ENCODE data around the gene SYT1. TPM values are rescaled to one million over a fixed set of nuclear protein-coding genes. Genes with fewer than 3 reads are reported as not detected.

Gene SYT1
- total RNA-seq, 2 donors from 2014 or later = 1.0 to 22.7 TPM

DNA sequence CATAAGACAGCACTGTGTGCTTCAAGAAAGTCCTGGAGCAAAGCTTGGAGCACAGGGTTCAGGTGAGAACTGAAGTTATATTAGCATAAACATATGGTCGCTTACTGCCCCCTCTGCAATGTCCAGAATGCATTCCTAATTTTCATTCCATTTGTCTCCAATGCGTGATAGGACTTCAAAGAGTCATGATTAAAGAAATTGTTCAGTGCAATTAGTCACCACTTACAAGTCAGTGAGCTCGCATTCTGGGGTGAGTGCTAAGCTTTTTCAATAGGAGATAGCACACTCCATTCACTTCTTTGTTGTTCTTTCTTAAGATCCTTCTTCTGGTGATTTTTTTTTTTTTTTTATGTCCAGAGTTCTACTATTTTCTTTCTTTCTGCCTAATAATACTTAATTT lies 398.4 kb downstream of the SYT1 start:
- Histone ChIP-seq H3K9me3 (no peaks in the 10 kb centered on the region), H3K4me3 (no peak overlapping the region), H3K27ac (no peak overlapping the region), H3K4me1 (no peaks in the 10 kb centered on the region), H3K27me3 (no peaks in the 10 kb centered on the region), H3K36me3 (replicated peaks in 1 of 2; ENCODE audit: insufficient read depth in 1 of 2, low read depth in 2 of 2) (no peaks in the 10 kb centered on the region)
- intact Hi-C loops (cut with DNase I) = no loop called here
- DNase-seq = no peak
- ATAC-seq = no peak
- TF ChIP-seq, protein P1, sequence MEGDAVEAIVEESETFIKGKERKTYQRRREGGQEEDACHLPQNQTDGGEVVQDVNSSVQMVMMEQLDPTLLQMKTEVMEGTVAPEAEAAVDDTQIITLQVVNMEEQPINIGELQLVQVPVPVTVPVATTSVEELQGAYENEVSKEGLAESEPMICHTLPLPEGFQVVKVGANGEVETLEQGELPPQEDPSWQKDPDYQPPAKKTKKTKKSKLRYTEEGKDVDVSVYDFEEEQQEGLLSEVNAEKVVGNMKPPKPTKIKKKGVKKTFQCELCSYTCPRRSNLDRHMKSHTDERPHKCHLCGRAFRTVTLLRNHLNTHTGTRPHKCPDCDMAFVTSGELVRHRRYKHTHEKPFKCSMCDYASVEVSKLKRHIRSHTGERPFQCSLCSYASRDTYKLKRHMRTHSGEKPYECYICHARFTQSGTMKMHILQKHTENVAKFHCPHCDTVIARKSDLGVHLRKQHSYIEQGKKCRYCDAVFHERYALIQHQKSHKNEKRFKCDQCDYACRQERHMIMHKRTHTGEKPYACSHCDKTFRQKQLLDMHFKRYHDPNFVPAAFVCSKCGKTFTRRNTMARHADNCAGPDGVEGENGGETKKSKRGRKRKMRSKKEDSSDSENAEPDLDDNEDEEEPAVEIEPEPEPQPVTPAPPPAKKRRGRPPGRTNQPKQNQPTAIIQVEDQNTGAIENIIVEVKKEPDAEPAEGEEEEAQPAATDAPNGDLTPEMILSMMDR (IDR thresholded peaks at IDR 0.05) = no peak
- no peak for TF ChIP-seq POLR2A (IDR thresholded peaks at IDR 0.05)
- WGBS, 2 donors = 22 to 26% methylated on average over 3 of the region's 3 CpGs

DNA sequence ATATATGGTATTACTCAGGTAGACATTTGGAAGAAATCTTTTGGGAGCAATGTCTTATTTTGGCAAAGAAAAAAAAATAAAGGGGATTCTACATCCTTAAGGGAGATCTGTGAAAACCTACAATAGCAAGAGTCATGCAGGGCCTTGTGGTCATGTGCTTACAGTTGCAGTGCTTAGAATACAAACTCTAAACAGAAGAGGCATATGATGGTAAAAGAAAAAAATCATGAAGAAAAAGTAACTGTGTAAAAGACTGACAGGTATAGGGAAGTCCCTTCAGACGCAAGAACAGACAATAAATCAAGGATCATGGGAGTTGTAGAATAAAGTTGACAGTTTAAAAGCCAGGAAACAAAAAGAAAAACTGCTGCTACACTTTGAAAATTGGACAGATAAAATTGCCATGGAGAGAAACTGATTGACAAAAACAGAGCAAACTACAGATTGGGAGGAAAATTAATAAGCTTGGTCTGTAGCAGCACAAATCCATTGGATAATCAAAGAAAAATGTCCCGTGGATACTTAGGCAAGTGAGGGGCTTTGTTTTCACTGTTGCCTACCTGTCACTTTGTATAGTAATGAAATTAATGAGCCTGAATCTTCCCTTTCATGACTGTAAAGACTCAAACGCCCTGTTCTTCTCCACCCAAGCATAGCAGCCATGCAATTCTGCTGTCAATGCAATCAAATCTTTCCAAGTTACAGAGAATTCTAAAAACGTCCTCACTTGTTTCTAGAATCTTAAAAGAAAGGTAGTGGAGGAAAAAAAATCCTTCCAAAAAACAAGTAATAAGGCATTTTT lies 402.0 kb downstream of the SYT1 start:
- WGBS, 2 donors = 23 to 31% methylated on average over 4 of the region's 4 CpGs
- Histone ChIP-seq H3K4me3 (no peak overlapping the region), H3K36me3 (replicated peaks in 1 of 2; ENCODE audit: insufficient read depth in 1 of 2, low read depth in 2 of 2) (no peaks in the 10 kb centered on the region), H3K9me3 (no peaks in the 10 kb centered on the region), H3K4me1 (no peaks in the 10 kb centered on the region), H3K27me3 (no peaks in the 10 kb centered on the region), H3K27ac (no peak overlapping the region)
- ATAC-seq = no peak
- TF ChIP-seq, protein P1 (IDR thresholded peaks at IDR 0.05) = no peak
- TF ChIP-seq POLR2A (IDR thresholded peaks at IDR 0.05) = no peak
- intact Hi-C loops (cut with DNase I) = no loop called here
- no peak for DNase-seq

DNA sequence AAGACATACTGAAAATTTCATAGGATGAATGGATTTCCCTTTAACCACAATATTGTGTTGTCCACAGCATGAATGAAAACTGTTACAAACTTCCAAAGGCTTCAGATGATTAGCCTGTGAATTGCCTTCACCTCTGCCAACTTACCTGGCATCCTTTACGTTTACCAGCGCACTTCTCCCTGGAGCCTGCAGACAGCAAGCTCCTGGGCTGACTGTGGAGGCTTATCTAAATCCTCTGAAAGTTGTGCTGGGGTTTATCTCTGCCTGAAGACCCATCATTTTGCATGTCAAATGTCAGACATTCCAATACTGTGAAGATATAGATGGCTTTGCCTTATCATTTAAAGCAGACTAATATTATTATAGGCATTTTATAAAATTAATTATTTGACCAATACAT lies 403.0 kb downstream of the SYT1 start:
- no peaks in the 10 kb centered on the region for H3K4me1 ChIP-seq
- TF ChIP-seq POLR2A (IDR thresholded peaks at IDR 0.05) = no peak
- TF ChIP-seq, protein P1 (IDR thresholded peaks at IDR 0.05) = no peak
- WGBS, 2 donors = 33 to 40% methylated on average over 2 of the region's 2 CpGs
- H3K27me3 ChIP-seq = no peaks in the 10 kb centered on the region
- no peak for DNase-seq
- H3K4me3 ChIP-seq = no peak overlapping the region
- no peaks in the 10 kb centered on the region for H3K36me3 ChIP-seq (replicated peaks in 1 of 2; ENCODE audit: insufficient read depth in 1 of 2, low read depth in 2 of 2)
- no peak overlapping the region for H3K27ac ChIP-seq
- intact Hi-C loops (cut with DNase I) = no loop called here
- H3K9me3 ChIP-seq = no peaks in the 10 kb centered on the region
- ATAC-seq = no peak

DNA sequence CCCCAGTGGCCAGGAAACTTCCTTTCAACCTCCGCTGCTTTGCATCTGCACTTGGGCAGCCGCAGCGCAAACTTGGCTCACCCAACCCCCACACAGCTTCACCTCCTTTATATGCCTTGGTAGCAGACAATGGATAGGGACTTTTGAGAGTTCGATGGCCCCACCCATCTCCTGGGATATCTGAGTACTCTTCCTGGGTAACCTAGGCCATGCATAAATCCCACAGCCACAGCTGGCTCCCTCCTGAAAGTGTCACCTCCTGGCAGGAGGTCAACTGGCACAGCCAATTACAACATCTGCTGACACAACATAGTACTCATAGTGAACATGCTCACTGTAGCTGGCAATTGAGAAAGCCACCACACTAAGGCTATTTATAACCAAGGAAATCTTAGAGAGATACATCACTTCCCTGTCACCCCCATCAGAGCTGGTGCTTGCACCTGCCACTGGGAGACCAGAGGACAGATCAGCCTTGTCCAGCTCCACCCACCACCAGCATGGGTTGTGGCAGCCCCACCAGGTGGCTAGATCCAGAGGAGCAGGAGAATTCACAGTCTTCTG lies 410.0 kb downstream of the SYT1 start:
- intact Hi-C loops (cut with DNase I) = no loop called here
- Histone ChIP-seq H3K36me3 (replicated peaks in 1 of 2; ENCODE audit: insufficient read depth in 1 of 2, low read depth in 2 of 2) (no peaks in the 10 kb centered on the region), H3K4me1 (no peaks in the 10 kb centered on the region), H3K4me3 (no peak overlapping the region), H3K27me3 (no peaks in the 10 kb centered on the region), H3K27ac (no peak overlapping the region), H3K9me3 (no peaks in the 10 kb centered on the region)
- DNase-seq (no peak), ATAC-seq (no peak)
- 74 to 75% methylated on average over 4 of the region's 4 CpGs for WGBS, 2 donors
- TF ChIP-seq, protein P1 (IDR thresholded peaks at IDR 0.05) = no peak
- no peak for TF ChIP-seq POLR2A (IDR thresholded peaks at IDR 0.05)

DNA sequence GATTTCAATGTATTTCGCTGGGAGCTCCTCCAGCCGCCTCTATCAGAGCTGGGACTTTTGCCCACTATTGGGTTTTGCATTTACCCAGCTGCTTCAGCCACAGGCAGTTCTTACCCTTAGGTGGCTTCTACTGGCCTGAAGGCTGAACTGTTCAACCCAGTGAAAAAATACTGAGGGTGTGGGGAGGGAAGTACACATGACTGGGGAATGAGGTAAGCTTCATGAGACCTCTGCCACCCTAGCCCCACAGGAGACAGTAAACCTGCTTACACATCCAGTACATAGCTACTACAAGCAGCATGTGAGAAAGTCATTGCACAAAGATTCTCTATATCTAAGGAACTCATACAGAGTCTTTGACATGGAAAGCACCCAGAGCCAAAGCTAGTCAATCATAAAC lies 411.1 kb downstream of the SYT1 start:
- H3K4me3 ChIP-seq = no peak overlapping the region
- intact Hi-C loops (cut with DNase I) = no loop called here
- TF ChIP-seq, protein P1 (IDR thresholded peaks at IDR 0.05) = no peak
- TF ChIP-seq POLR2A (IDR thresholded peaks at IDR 0.05) = no peak
- 73 to 84% methylated on average over 2 of the region's 2 CpGs for WGBS, 2 donors
- H3K27me3 ChIP-seq = no peaks in the 10 kb centered on the region
- DNase-seq (no peak), ATAC-seq (no peak)
- H3K4me1 ChIP-seq = no peaks in the 10 kb centered on the region
- H3K36me3 ChIP-seq (replicated peaks in 1 of 2; ENCODE audit: insufficient read depth in 1 of 2, low read depth in 2 of 2) = no peaks in the 10 kb centered on the region
- no peaks in the 10 kb centered on the region for H3K9me3 ChIP-seq
- H3K27ac ChIP-seq = no peak overlapping the region
